Measurements from ENCODE around the gene PYGO1. TPM values are rescaled to one million over a fixed set of nuclear protein-coding genes. Genes with fewer than 3 reads are reported as not detected.
"Not testable (repeated sequence)": the region's sequence is repeated elsewhere in the genome, so short reads cannot be mapped to it uniquely, and the experiment has no call there.

PYGO1 gene
- total and polyA plus RNA-seq, 2 of the 4 experiments (the other 2 are of a cell fraction), result 3.0 to 6.6 TPM

- H3K4me2 ChIP-seq (ENCODE audit: low read depth, low read length); H4K8ac ChIP-seq (ENCODE audit: low read depth in 2 of 2, low read length in 2 of 2); H2AFZ ChIP-seq (replicated peaks; ENCODE audit: low read length, poor library complexity); H3K23ac ChIP-seq (ENCODE audit: low read depth, low read length); dilution Hi-C loops (cut with HindIII; ENCODE audit: low sequenced_read_pairs, unreplicated experiment); H2BK5ac ChIP-seq (ENCODE audit: low read depth, low read length, poor library complexity, severe bottlenecking); H2AK5ac ChIP-seq (ENCODE audit: low read depth, low read length); H3K27ac ChIP-seq (ENCODE audit: insufficient read depth, low read length); H3K9me1 ChIP-seq (ENCODE audit: insufficient read depth, low read length); H3K9ac ChIP-seq (ENCODE audit: low read depth, low read length); H2BK15ac ChIP-seq (ENCODE audit: low read depth, low read length); H3K56ac ChIP-seq (ENCODE audit: extremely low read depth, insufficient read depth, low read length); H2AK9ac ChIP-seq (replicated peaks; ENCODE audit: low read depth, low read length, poor library complexity); H3K4me1 ChIP-seq (ENCODE audit: control insufficient read depth, insufficient read depth, low read length); H4K5ac ChIP-seq (ENCODE audit: low read depth, low read length); H3K79me1 ChIP-seq (ENCODE audit: low read depth in 1 of 2, low read length in 2 of 2); H3K4me3 ChIP-seq (ENCODE audit: insufficient read depth, low read depth, low read length); H3K27me3 ChIP-seq (ENCODE audit: control insufficient read depth, insufficient read depth, low read length); BruUV-seq (replicated peaks); intact Hi-C loops (cut with micrococcal nuclease); H3K36me3 ChIP-seq (ENCODE audit: control insufficient read depth, insufficient read depth, low read length); H3K18ac ChIP-seq (ENCODE audit: low read depth, low read length); H3K9me3 ChIP-seq (ENCODE audit: control insufficient read depth, insufficient read depth, low read length); CTCF ChIA-PET; H2BK20ac ChIP-seq (ENCODE audit: low read depth, low read length); H2BK120ac ChIP-seq (ENCODE audit: low read depth, low read length); H3K14ac ChIP-seq (replicated peaks; ENCODE audit: low read depth, low read length); H4K20me1 ChIP-seq (ENCODE audit: insufficient read depth, low read length); POLR2A ChIA-PET (ENCODE audit: unreplicated experiment); H4K91ac ChIP-seq (ENCODE audit: insufficient read depth, low read depth, low read length); in situ Hi-C loops (cut with MboI; ENCODE audit: low sequenced_read_pairs); H3K4ac ChIP-seq (ENCODE audit: low read depth, low read length): not testable (repeated sequence)
- ATAC-seq (ENCODE audit: low read depth), result peak; percentile 98
- peak; percentile 81 for DNase-seq
- WGBS, 2 experiments (ENCODE audit: extremely low coverage in 2 of 2, insufficient read length in 1 of 2), result no CpG with 5 or more reads among the region's 9 CpGs
- TF ChIP-seq FOS (IDR thresholded peaks at IDR 0.05; ENCODE audit: low read depth, low read length), result peak; percentile 74
These were observed 99.1 kb downstream of the PYGO1 start for GRCh38 chr15:55488952-55489600.

Other genes starting within 250 kb of the PYGO1 start
- gene CCPG1, start 180.0 kb downstream of the PYGO1 start, total RNA-seq (2012; rRNA removed), result 14.3 and 18.9 TPM in 2 replicates
- 7.7 and 11.4 TPM in 2 replicates for gene CCPG1, start 180.0 kb downstream of the PYGO1 start, polyA plus RNA-seq (2012; rRNA removed)
- gene PIERCE2, start 179.8 kb downstream of the PYGO1 start, total RNA-seq (2012; rRNA removed), result 0.28 and 0.36 TPM in 2 replicates
- 0.48 and 1.0 TPM in 2 replicates for gene PIERCE2, start 179.8 kb downstream of the PYGO1 start, polyA plus RNA-seq (2012; rRNA removed)
- gene DNAAF4, start 80.1 kb downstream of the PYGO1 start, total RNA-seq (2012; rRNA removed), result 0.72 and 0.83 TPM in 2 replicates
- gene DNAAF4, start 80.1 kb downstream of the PYGO1 start, polyA plus RNA-seq (2012; rRNA removed), result 0.48 and 0.80 TPM in 2 replicates
- 1.4 and 1.7 TPM in 2 replicates for gene PRTG, start 154.8 kb upstream of the PYGO1 start, total RNA-seq (2012; rRNA removed)
- gene PRTG, start 154.8 kb upstream of the PYGO1 start, polyA plus RNA-seq (2012; rRNA removed), result 0.89 and 0.99 TPM in 2 replicates

Measured in IMR-90 (cell line).